HepG2 (cell line): ENCODE measurements around the gene CCT6A. TPM values are rescaled to one million over a fixed set of nuclear protein-coding genes. Genes with fewer than 3 reads are reported as not detected.
A peak's percentile ranks its signal among the peaks of the same experiment; 100 is the strongest.

Experiments used
- CREM ChIP-seq, 2 experiments: sonication (generic) in 1 of 2; formaldehyde crosslinking in 1 of 2; IDR thresholded peaks; 2 replicates each; pipeline versions ENCODE4 v1.4.0 to v1.6.1; 2016 to 2020; ENCODE audit warnings: antibody characterized with exemption in 1 of 2, mild to moderate bottlenecking in 1 of 2, missing genetic modification reagents in 1 of 2
- DNMT1 ChIP-seq: sonication (generic); formaldehyde crosslinking; IDR thresholded peaks from 2 replicates; pipeline ENCODE4 v1.5.1; 2020; ENCODE audit warnings: mild to moderate bottlenecking, missing genetic modification reagents
- ELF1 ChIP-seq: sonication (generic); formaldehyde crosslinking; IDR thresholded peaks from 2 replicates; pipeline ENCODE4 v1.4.0; 2020; ENCODE audit warnings: missing genetic modification reagents
- FOXA3 ChIP-seq: IDR thresholded peaks from 2 replicates; pipeline ENCODE4 v1.6.1; 2016; ENCODE audit warnings: missing genetic modification reagents, missing compliant biosample characterization
- GABPB1 ChIP-seq: IDR thresholded peaks from 2 replicates; pipeline ENCODE4 v1.6.1; 2016; ENCODE audit warnings: mild to moderate bottlenecking, missing genetic modification reagents, moderate library complexity, missing compliant biosample characterization
- GFI1 ChIP-seq: sonication (generic); formaldehyde crosslinking; IDR thresholded peaks from 2 replicates; pipeline ENCODE4 v1.5.0; 2020; ENCODE audit warnings: missing genetic modification reagents, mild to moderate bottlenecking, borderline replicate concordance
- GLI4 ChIP-seq: sonication (generic); formaldehyde crosslinking; IDR thresholded peaks from 2 replicates; pipeline ENCODE4 v1.5.1; 2020; ENCODE audit warnings: missing genetic modification reagents, mild to moderate bottlenecking, moderate library complexity, borderline replicate concordance
- MATR3 ChIP-seq: sonication (generic); formaldehyde crosslinking; IDR thresholded peaks from 2 replicates; pipeline ENCODE4 v1.4.0; 2020; ENCODE audit warnings: missing genetic modification reagents
- MTA3 ChIP-seq: sonication (generic); formaldehyde crosslinking; IDR thresholded peaks from 2 replicates; pipeline ENCODE4 v1.4.0; 2020; ENCODE audit warnings: missing genetic modification reagents
- MXI1 ChIP-seq: IDR thresholded peaks from 3 replicates; pipeline ENCODE4 v1.6.1; 2012; ENCODE audit warnings: low read depth, low read length, inconsistent platforms, borderline replicate concordance
- NR2F6 ChIP-seq, 2 experiments: IDR thresholded peaks; 2 replicates each; pipeline ENCODE4 v1.6.1; 2016; ENCODE audit warnings: antibody characterized with exemption in 1 of 2, mild to moderate bottlenecking in 1 of 2
- NRL ChIP-seq: sonication (generic); formaldehyde crosslinking; IDR thresholded peaks from 2 replicates; pipeline ENCODE4 v1.5.0; 2020; ENCODE audit warnings: missing genetic modification reagents, mild to moderate bottlenecking, moderate library complexity, borderline replicate concordance
- REL ChIP-seq: sonication (generic); formaldehyde crosslinking; conservative IDR thresholded peaks from 2 replicates; pipeline ENCODE4 v1.8.0; 2022; ENCODE audit warnings: mild to moderate bottlenecking, missing genetic modification reagents, moderate library complexity
- REPIN1 ChIP-seq: sonication (generic); formaldehyde crosslinking; IDR thresholded peaks from 2 replicates; pipeline ENCODE4 v1.8.0; 2022; ENCODE audit warnings: missing genetic modification reagents, low read depth, mild to moderate bottlenecking, borderline replicate concordance
- RFX5 ChIP-seq: IDR thresholded peaks from 2 replicates; pipeline ENCODE4 v1.6.1; 2011; ENCODE audit warnings: low read depth, low read length, improper control_type of control experiment
- RXRB ChIP-seq: IDR thresholded peaks from 2 replicates; pipeline ENCODE4 v1.6.1; 2016; ENCODE audit warnings: borderline replicate concordance, missing genetic modification reagents, missing compliant biosample characterization
- TMF1 ChIP-seq: sonication (generic); formaldehyde crosslinking; IDR thresholded peaks from 2 replicates; pipeline ENCODE4 v1.8.1; 2022; ENCODE audit warnings: low read depth, missing genetic modification reagents
- ZMYM3 ChIP-seq: sonication (generic); formaldehyde crosslinking; IDR thresholded peaks from 2 replicates; pipeline ENCODE4 v1.5.1; 2020; ENCODE audit warnings: mild to moderate bottlenecking, missing genetic modification reagents
- ZNF256 ChIP-seq: sonication (generic); formaldehyde crosslinking; conservative IDR thresholded peaks from 2 replicates; pipeline ENCODE4 v1.4.0; 2020; ENCODE audit warnings: missing genetic modification reagents
- ZNF496 ChIP-seq: sonication (generic); formaldehyde crosslinking; IDR thresholded peaks from 2 replicates; pipeline ENCODE4 v1.8.1; 2023; ENCODE audit warnings: mild to moderate bottlenecking, moderate library complexity, missing genetic modification reagents; ENCODE audit not compliant: insufficient replicate concordance
- ZNF629 ChIP-seq: sonication (generic); formaldehyde crosslinking; conservative IDR thresholded peaks from 2 replicates; pipeline ENCODE4 v1.5.0; 2020; ENCODE audit warnings: missing genetic modification reagents
- ZNF678 ChIP-seq: sonication (generic); formaldehyde crosslinking; IDR thresholded peaks from 2 replicates; pipeline ENCODE4 v1.4.0; 2020; ENCODE audit warnings: mild to moderate bottlenecking, missing genetic modification reagents
- ZNF749 ChIP-seq: sonication (generic); formaldehyde crosslinking; IDR thresholded peaks from 2 replicates; pipeline ENCODE4 v1.8.0; 2022; ENCODE audit warnings: mild to moderate bottlenecking, missing genetic modification reagents, moderate library complexity, borderline replicate concordance
- ZNF784 ChIP-seq: sonication (generic); formaldehyde crosslinking; IDR thresholded peaks from 2 replicates; pipeline ENCODE4 v1.5.1; 2020; ENCODE audit warnings: missing genetic modification reagents, mild to moderate bottlenecking, borderline replicate concordance
- polyA plus RNA-seq, 8 experiments: library from polyadenylated mRNA; depleted of rRNA in 3 of 8; stranded (reverse) in 7 of 8; unstranded in 1 of 8; fragments of >200 nt; fragmentation: Illumina TruSeq in 4 of 8; extraction: Trizol in 4 of 8; gene quantifications; 2 replicates each; pipeline versions ENCODE4 v1.2.1 to v1.2.3, GENCODE V29; 2011 to 2016; ENCODE audit warnings: low read depth in 4 of 8, missing spikeins in 1 of 8, mixed read lengths in 1 of 8; ENCODE audit not compliant: insufficient read depth in 1 of 8
- total RNA-seq, 5 experiments: library from RNA; depleted of rRNA; stranded (reverse); fragments of >200 nt; fragmentation: Illumina TruSeq; extraction: Trizol; gene quantifications; 2 replicates each; pipeline ENCODE4 v1.2.3, GENCODE V29; 2016; ENCODE audit warnings: low read depth in 1 of 5
- TF ChIP-seq, protein P1 (sequence below): sonication (generic); formaldehyde crosslinking; IDR thresholded peaks from 2 replicates; pipeline ENCODE4 v1.8.0; 2022; ENCODE audit warnings: missing genetic modification reagents, mild to moderate bottlenecking, borderline replicate concordance
- TF ChIP-seq, protein P2 (sequence below): sonication (generic); formaldehyde crosslinking; IDR thresholded peaks from 2 replicates; pipeline ENCODE4 v1.5.0; 2020; ENCODE audit warnings: mild to moderate bottlenecking, missing genetic modification reagents

Gene CCT6A
- total and polyA plus RNA-seq, 2 of the 13 experiments (the other 11 are each of a cell fraction or from before 2014, with no cell fraction given) = 219 to 292 TPM

GRCh38 chr7:56046721-56047445, 4.7 kb upstream of the CCT6A start (continued):
- TF ChIP-seq, protein P1, sequence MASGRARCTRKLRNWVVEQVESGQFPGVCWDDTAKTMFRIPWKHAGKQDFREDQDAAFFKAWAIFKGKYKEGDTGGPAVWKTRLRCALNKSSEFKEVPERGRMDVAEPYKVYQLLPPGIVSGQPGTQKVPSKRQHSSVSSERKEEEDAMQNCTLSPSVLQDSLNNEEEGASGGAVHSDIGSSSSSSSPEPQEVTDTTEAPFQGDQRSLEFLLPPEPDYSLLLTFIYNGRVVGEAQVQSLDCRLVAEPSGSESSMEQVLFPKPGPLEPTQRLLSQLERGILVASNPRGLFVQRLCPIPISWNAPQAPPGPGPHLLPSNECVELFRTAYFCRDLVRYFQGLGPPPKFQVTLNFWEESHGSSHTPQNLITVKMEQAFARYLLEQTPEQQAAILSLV (CRISPR knock-in tag) = no peak
- TF ChIP-seq MATR3 (CRISPR knock-in tag) = no peak
- TF ChIP-seq GLI4 (CRISPR knock-in tag) = no peak
- no peak for TF ChIP-seq ZNF784 (CRISPR knock-in tag)
- no peak for TF ChIP-seq ZNF256
- TF ChIP-seq RFX5 = no peak
- TF ChIP-seq ZNF678 (CRISPR knock-in tag) = no peak
- TF ChIP-seq GFI1 (CRISPR knock-in tag) = no peak
- TF ChIP-seq MTA3 (CRISPR knock-in tag) = no peak
- no peak for TF ChIP-seq ZNF629 (CRISPR knock-in tag)
- TF ChIP-seq REPIN1 (CRISPR knock-in tag) = 0 out of 2 replicates have a peak, but pooled peaks have one; percentile 49
- TF ChIP-seq NR2F6 (IDR thresholded peaks at IDR 0.05) = 0 out of 2 replicates have a peak, but pooled peaks have one; percentile 16
- TF ChIP-seq NR2F6 (CRISPR knock-in tag; IDR thresholded peaks at IDR 0.05) = no peak
- 0 out of 2 replicates have a peak, but pooled peaks have one; percentile 15 for TF ChIP-seq RXRB (CRISPR knock-in tag)
- TF ChIP-seq FOXA3 = no peak
- no peak for TF ChIP-seq ZNF496 (CRISPR knock-in tag)
- TF ChIP-seq DNMT1 (CRISPR knock-in tag) = no peak
- TF ChIP-seq MXI1 = no peak
- TF ChIP-seq, protein P2, sequence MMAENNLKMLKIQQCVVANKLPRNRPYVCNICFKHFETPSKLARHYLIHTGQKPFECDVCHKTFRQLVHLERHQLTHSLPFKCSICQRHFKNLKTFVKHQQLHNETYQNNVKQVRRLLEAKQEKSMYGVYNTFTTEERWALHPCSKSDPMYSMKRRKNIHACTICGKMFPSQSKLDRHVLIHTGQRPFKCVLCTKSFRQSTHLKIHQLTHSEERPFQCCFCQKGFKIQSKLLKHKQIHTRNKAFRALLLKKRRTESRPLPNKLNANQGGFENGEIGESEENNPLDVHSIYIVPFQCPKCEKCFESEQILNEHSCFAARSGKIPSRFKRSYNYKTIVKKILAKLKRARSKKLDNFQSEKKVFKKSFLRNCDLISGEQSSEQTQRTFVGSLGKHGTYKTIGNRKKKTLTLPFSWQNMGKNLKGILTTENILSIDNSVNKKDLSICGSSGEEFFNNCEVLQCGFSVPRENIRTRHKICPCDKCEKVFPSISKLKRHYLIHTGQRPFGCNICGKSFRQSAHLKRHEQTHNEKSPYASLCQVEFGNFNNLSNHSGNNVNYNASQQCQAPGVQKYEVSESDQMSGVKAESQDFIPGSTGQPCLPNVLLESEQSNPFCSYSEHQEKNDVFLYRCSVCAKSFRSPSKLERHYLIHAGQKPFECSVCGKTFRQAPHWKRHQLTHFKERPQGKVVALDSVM = peak; percentile 91
- TF ChIP-seq REL (CRISPR knock-in tag) = no peak
- TF ChIP-seq GABPB1 = no peak
- TF ChIP-seq ZMYM3 (CRISPR knock-in tag) = peak; percentile 44; the same call in 1 of the 2 replicates
- TF ChIP-seq ELF1 (CRISPR knock-in tag) = no peak
- no peak for TF ChIP-seq ZNF749 (CRISPR knock-in tag)
- TF ChIP-seq CREM (IDR thresholded peaks at IDR 0.05) = peak; percentile 26; the same call in 1 of the 2 replicates
- TF ChIP-seq CREM (CRISPR knock-in tag; IDR thresholded peaks at IDR 0.05) = no peak
- TF ChIP-seq NRL (CRISPR knock-in tag) = no peak
- TF ChIP-seq TMF1 (CRISPR knock-in tag) = no peak
